OCI-M2 (cell line): ENCODE results near the gene TOLLIP.
"Not testable (repeated sequence)": the region's sequence is repeated elsewhere in the genome, so short reads cannot be mapped to it uniquely, and the experiment has no call there.

ENCODE experiments used
- DNase-seq: peaks from one replicate; lab custom pipeline; 2025; ENCODE audit not compliant: unreplicated experiment; lab: John Stamatoyannopoulos, UW

TOLLIP gene

DNA sequence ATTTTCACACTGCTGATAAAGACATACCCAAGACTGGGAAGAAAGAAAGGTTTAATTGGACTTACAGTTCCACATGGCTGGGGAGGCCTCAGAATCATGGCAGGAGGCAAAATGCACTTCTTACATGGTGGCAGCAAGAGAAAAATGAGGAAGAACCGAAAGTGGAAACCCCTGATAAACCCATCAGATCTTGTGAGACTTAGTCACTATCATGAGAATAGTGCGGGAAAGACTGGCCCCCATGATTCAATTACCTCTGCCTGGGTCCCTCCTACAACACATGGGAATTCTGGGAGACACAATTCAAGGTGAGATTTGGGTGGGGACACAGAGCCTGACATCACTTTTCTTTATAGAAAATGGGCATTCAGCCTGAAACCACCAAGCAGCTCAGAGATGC is 42.5 kb downstream of the TOLLIP start:
- not testable (repeated sequence) for DNase-seq

DNA sequence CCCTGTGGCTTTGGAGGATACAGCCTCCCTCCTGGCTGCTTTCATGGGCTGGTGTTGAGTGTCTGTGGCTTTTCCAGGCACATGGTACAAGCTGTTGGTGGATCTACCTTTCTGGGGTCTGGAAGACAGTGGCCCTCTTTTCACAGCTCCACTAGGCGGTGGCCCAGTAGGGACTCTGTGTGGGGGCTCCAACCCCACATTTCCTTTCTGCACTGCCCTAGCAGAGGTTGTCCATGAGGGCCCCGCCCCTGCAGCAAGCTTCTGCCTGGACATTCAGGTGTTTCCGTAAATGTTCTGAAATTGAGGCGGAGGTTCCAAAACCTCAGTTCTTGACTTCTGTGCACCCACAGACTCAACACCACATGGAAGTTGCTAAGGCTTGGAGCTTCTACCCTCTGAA is 44.0 kb downstream of the TOLLIP start:
- not testable (repeated sequence) for DNase-seq

DNA sequence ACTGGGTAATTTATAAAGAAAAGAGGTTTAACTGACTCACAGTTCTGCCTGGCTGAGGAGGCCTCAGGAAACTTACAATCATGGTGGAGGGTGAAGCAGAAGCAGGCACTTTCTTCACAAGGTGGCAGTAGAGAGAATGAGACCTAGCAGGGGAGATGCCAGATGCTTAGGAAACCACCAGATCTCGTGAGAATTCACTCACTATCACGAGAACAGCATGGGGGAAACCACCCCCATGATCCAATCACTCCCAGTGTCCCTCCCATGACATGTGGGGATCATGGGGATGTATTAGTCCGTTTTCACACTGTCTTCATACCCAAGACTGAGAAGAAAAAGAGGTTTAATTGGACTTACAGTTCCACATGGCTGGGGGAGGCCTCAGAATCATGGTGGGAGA is 45.0 kb downstream of the TOLLIP start:
- DNase-seq, result not testable (repeated sequence)

DNA sequence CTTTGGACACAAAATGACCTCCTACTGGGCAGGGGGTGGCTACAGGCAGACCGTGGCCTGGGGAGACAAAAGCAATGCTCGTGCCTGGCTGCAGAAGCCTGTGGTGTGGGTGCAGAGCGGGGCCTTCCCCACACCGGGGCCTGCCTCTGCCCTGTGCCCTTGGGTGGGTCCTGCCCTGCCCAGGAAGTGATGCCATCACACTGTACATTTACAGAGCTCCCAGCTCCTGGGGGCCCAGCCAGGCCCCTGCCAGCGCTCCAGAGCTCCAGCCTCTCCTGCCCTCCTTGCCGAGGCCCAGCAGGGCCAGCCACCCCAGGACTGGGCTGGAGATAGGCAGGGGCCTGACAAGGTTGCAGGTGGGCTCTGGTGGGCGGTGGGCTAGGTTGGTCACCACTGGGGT is 46.4 kb downstream of the TOLLIP start:
- DNase-seq, result no peak

DNA sequence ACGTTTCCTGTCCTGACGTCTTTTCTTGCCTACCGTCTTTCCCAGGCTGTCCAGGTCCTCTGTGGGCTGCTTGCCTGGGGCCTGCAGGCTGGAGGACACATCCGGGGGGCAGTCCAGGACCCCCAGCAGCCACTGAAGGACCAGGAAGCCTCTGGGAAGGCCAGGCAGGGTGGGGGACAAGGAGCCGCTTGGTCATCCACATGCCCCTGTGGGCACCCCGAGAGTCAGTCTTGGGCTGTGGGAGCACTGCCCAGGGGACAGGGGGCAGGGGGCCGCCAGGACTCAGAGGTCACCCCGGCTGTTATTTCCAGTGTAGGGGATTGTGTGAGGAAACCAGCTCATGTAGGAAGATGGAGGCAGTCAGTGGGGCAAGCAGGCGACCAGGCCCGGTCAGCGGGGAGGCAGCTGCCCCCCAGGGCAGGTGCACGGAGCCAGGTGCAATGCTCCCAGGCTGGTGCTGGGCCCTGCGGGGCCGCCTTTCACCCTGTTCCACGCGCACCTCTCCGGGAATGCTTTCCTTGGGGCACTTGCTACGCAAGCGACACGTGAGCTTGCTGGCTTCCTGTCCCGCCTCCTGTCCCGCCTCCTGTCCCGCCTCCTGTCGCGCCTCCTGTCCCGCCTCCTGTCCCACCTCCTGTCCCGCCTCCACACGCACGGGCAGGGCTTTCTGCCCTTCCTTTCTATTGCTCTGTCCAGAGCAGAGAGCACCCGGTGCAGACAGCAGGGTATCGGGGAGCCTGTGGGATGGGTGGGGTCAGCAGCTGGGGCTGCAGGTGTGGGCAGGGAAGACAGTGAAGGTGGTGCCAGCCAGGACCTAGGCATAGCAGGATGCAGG is 47.0 kb downstream of the TOLLIP start:
- DNase-seq, result no peak

DNA sequence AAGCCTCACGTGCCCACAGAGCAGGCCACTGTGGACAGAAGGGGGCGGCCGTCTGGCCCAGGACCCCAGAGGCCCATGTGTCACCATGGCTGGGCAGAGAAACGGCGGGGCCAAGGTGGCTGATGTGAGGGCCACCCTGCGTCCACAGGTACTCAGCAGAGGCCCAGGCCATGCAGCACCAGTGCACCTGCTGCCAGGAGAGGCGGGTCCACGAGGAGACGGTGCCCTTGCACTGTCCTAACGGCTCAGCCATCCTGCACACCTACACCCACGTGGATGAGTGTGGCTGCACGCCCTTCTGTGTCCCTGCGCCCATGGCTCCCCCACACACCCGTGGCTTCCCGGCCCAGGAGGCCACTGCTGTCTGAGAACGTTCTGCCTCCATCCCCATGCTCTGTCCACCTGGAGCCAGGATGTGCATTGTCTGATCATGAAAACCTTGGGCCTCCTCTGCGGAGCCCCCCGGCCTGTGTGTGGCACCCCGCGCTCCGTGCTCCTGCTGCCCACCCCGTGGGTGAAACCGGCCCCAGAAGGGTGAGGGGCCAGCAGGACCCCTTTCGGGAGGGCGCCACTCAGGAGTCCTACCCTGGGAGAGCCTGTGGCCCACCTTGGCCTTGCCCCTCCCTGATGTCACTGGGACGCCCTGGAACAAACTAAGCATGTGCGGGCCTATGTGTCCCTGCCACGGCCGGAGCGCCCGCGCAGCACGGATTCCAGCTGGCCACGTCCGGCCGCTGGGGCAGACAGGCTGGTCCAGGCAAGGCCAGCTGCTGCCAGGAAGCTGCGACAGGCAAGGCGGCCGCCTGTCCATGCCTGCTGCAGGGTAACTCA is 48.0 kb downstream of the TOLLIP start:
- no peak for DNase-seq

DNA sequence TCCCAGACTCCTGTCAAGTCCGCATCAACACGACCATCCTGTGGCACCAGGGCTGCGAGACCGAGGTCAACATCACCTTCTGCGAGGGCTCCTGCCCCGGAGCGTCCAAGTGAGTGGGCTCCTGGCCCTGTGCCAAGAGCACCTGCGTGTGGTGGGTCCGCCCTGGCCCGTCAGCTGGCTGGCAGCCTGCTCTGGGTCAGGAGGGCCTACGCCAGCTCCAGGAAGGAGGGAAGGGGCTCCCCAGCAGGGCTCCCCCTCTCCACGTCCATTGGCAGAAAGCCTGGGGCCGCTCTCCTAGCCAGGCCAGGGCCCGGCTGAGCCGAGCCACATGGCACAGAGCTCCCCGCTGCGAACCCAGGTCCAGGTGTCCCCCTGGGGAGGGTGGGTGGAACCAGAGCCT is 48.8 kb downstream of the TOLLIP start:
- no peak for DNase-seq

DNA sequence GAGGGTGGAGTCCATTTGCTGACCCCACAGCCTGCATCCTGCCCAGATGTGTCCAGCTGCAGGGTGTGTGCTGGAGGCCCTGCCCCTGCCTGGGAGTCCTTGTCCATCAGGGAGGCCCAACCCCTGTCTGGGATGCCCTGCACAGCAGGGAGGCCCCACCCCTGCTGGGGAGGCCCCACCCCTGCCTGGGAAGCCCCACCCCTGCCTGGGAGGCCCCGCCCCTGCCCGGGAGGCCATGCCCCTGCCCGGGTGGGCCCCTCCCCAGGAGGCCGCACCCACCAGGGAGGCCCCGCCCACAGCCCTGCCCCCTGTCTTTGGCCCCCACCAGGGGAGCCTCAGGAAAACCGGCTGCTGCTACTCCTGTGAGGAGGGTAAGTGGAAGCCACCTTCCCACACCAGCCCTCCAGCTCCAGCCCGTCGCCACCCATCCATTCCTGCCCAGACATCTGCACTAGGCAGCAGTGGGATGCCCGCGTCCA is 49.4 kb downstream of the TOLLIP start:
- DNase-seq, result no peak

DNA sequence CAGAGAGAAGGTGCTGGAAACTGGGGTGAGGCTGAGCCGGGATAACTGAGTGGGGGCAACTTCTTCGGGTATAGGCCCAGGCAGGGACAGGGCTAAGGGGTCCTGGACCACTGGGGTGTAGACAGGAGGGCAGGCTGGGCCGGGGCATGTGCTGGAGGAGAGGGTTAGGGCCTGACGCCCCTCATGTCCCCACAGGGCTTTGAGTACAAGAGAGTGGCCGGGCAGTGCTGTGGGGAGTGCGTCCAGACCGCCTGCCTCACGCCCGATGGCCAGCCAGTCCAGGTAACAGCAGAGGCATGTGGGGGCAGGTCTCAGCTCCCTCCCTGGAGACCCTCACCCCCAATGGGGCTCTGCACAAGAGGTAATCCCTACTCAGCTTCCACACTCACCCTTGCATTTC is 49.9 kb downstream of the TOLLIP start:
- no peak for DNase-seq

DNA sequence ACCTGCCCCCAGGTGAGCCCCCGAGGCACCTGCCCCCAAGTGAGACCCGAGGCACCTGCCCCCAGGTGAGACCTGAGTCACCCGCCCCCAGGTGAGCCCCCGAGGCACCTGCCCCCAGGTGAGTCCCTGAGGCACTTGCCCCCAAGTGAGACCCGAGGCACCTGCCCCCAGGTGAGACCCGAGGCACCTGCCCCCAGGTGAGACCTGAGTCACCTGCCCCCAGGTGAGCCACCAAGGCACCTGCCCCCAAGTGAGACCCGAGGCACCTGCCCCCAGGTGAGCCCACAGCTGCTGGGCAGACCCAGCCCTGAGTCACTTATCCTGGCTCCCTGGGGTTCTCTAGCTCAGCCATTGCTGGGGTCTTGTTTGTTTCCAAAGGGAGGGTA is 50.4 kb downstream of the TOLLIP start:
- no peak for DNase-seq

DNA sequence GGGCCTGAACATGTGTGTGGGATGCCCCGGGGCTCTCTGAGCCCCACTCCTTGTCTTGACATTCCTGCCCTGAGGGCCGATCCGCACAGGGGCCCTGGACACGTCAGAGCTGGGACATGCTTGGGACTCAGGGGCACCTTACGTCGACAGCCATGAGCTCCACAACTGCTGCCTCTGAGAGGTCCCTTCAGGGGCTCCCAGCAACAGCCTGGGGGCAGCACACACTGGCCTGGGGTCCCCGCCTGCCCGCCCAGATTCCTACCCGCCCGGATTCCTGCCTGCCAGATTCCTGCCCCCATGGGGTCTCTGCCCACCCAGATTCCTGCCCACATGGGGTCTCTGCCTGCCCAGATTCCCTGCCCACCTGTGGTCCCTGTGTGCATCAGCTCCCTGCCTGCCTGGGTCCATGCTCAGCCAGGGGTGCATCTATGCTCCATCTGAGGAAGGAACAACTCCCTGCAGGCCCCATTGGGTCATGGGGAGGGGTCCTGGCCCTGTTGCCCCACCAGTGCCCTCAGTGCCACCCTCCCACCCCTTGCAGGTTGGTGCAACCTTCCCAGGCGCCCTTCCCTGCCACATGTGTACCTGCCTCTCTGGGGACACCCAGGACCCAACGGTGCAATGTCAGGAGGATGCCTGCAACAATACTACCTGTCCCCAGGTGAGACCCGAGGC is 50.9 kb downstream of the TOLLIP start:
- no peak for DNase-seq

DNA sequence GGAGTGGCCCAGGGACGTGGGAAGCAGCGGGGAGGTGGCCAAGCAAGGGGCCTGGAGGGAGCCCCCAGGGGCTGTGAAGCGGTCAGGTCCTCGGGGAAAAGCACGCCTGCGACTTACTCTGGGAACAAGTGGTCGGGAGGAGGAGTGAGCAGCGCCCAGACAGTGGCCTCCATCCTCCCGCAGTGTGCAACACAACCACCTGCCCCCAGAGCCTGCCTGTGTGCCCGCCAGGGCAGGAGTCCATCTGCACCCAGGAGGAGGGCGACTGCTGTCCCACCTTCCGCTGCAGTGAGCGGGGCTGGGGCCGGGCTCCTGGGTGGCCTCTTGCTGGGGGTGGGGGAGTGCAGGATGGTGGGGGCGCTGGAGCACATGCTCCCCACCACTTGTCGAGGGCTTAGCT is 51.5 kb downstream of the TOLLIP start:
- no peak for DNase-seq

DNA sequence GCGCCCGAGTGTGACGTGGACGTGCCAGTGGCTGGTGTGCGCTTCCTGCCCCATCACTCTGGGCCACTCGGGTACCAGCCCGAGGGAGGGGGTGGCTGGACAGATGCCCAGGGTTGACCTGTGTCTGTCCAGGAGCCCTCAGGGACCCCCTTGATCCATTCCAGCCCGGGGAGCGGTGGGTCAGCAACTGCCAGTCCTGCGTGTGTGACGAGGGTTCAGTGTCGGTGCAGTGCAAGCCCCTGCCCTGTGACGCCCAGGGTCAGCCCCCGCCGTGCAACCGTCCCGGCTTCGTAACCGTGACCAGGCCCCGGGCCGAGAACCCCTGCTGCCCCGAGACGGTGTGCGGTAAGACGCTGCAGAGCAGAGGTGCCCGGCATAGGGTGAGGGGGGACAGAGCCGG is 52.1 kb downstream of the TOLLIP start:
- no peak for DNase-seq

DNA sequence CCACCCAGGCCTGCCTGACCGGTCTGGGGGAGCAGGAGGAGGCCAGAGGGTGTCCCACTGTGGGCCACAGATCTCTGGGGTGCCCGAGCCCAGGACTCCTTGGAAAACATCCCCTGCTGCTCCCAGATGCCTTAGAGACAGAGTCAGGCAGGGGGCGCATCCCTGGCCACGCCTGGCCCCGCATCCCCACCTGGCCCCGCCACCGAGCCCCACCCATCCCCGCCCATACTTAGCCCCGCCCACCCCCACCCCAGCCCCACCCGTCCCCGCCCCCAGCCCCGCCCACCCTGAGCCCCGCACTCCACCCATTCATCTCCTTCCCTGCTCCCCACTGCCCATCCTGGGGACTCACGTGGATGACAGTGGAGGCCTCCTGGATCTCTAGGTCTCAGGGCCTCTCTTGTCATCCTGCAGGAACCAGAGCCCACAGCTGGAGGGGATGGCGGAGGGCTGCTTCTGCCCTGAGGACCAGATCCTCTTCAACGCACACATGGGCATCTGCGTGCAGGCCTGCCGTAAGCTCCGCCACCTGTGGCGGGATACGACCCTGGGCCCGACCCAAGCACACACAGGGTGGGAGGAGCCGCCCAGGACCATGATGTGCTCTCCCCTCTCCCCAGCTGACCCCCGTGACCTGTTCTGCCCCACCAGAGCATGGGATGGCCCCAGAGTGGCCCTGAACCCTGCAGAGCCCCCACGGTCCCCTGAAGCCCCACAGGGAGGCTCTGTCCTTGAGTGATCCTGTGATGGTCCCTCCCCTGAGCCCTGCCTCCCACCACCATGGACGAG is 53.0 kb downstream of the TOLLIP start:
- no peak for DNase-seq

DNA sequence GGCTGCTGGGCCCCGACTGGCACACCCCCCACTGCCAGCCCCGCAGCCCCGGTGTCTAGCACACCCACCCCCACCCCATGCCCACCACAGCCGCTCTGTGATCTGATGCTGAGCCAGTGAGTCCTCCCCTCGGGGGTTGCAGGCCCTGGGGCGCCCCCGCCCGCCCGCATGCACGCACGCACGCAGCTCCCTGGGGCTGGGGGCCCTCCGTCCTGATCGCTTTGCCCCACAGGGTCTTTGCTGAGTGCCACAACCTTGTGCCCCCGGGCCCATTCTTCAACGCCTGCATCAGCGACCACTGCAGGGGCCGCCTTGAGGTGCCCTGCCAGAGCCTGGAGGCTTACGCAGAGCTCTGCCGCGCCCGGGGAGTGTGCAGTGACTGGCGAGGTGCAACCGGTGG is 54.3 kb downstream of the TOLLIP start:
- no peak for DNase-seq

DNA sequence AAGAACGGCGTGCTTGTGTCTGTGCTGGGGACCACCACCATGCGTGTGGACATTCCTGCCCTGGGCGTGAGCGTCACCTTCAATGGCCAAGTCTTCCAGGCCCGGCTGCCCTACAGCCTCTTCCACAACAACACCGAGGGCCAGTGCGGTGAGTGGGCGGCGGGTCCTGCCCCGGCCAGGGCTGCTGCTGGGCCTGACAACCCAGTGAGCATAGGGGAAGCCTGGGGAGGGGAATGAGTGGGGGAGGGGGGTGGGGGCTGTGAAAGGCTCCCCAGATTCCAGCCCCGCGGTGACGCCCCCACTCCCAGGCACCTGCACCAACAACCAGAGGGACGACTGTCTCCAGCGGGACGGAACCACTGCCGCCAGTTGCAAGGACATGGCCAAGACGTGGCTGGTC is 54.7 kb downstream of the TOLLIP start:
- DNase-seq, result no peak

DNA sequence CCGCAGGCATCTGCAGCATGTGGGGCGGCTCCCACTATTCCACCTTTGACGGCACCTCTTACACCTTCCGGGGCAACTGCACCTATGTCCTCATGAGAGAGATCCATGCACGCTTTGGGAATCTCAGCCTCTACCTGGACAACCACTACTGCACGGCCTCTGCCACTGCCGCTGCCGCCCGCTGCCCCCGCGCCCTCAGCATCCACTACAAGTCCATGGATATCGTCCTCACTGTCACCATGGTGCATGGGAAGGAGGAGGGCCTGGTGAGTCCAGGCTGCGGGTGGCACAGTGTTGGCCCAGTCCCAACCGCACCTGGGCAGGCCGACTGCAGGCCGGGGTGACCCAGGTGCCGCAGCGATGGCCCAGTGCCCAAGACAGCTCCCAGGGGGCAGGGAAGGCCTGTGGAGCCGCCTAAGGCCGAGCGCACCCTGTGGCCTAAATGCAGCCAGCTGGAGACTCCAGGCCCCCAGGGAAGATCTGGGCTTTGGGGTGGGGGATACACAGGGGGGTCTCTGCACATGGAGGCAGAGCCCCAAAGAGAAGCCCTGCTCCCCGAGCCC is 55.3 kb downstream of the TOLLIP start:
- DNase-seq, result no peak

DNA sequence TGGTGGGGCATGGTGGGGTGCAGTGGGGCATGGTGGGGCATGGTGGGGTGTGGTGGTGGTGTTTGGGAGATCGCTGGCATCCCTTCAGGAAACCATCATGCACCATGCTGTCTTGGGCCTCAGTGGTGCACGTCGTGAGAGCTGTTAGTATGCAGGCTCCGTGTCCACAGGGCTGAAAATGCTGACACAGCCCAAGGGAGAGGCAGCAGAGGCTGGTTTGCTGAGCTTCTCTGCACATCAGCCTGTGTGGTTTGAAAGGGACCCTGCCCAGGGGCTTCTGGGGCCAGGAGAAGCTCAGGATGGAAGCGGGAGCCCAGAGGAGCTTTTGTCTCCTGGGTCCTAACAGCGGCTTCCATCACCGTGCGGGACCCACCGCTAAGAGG is 56.3 kb downstream of the TOLLIP start:
- no peak for DNase-seq

DNA sequence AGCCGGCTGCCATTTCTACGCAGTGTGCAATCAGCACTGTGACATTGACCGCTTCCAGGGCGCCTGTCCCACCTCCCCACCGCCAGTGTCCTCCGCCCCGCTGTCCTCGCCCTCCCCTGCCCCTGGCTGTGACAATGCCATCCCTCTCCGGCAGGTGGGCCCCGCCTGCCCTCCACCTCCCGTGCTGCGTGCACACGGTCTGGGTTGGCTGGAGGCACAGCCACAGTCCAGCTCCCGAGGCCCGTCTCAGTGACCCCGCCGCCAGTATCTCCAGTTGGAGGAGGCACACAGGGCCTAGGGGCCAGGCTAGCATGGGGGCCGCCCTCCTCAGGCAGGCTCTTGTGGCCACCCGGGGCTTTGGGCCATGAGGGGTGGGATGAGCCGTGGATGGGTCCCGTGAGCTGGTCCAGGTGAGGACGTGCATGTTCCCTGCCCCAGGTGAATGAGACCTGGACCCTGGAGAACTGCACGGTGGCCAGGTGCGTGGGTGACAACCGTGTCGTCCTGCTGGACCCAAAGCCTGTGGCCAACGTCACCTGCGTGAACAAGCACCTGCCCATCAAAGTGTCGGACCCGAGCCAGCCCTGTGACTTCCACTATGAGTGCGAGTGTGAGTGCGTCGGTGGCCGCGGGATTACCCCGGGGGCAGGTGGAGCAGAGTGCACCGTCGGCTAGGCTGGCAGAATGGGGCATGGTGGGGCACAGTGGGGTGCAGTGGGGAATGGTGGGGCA is 56.9 kb downstream of the TOLLIP start:
- no peak for DNase-seq

DNA sequence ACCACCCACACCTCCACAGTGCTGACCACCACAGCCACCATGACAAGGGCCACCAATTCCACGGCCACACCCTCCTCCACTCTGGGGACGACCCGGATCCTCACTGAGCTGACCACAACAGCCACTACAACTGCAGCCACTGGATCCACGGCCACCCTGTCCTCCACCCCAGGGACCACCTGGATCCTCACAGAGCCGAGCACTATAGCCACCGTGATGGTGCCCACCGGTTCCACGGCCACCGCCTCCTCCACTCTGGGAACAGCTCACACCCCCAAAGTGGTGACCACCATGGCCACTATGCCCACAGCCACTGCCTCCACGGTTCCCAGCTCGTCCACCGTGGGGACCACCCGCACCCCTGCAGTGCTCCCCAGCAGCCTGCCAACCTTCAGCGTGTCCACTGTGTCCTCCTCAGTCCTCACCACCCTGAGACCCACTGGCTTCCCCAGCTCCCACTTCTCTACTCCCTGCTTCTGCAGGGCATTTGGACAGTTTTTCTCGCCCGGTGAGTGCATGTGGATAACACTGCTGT is 58.1 kb downstream of the TOLLIP start:
- no peak for DNase-seq
